HG02678 (cell line): Measurements from ENCODE around the gene SLC12A3.

Source experiments
- ATAC-seq: cut with Tn5 transposase; IDR thresholded peaks from one replicate; pipeline ENCODE4 v1.9.1; 2021; ENCODE audit warnings: mild to moderate bottlenecking, moderate library complexity; ENCODE audit not compliant: unreplicated experiment

The SLC12A3 gene, protein sequence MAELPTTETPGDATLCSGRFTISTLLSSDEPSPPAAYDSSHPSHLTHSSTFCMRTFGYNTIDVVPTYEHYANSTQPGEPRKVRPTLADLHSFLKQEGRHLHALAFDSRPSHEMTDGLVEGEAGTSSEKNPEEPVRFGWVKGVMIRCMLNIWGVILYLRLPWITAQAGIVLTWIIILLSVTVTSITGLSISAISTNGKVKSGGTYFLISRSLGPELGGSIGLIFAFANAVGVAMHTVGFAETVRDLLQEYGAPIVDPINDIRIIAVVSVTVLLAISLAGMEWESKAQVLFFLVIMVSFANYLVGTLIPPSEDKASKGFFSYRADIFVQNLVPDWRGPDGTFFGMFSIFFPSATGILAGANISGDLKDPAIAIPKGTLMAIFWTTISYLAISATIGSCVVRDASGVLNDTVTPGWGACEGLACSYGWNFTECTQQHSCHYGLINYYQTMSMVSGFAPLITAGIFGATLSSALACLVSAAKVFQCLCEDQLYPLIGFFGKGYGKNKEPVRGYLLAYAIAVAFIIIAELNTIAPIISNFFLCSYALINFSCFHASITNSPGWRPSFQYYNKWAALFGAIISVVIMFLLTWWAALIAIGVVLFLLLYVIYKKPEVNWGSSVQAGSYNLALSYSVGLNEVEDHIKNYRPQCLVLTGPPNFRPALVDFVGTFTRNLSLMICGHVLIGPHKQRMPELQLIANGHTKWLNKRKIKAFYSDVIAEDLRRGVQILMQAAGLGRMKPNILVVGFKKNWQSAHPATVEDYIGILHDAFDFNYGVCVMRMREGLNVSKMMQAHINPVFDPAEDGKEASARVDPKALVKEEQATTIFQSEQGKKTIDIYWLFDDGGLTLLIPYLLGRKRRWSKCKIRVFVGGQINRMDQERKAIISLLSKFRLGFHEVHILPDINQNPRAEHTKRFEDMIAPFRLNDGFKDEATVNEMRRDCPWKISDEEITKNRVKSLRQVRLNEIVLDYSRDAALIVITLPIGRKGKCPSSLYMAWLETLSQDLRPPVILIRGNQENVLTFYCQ

DNA sequence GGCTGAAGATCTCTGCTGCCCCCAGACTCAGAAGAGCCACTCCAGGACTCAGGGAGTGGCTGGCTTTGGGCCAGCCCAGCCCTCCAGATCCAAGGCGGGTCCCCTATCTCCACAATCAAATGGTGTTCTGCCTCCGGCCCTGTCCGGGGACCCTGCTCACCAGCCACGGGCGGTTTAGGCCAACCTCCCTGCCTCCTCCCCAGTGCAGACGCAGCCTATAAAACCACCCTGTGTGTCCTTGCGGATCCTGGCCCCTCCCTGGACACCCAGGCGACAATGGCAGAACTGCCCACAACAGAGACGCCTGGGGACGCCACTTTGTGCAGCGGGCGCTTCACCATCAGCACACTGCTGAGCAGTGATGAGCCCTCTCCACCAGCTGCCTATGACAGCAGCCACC lies at the start of gene SLC12A3:
Gene SLC12A3 (plus strand): TSS at position 248 of the 400 bp plus-strand sequence. CDS start 29 bp downstream, at position 277.
- no peak for ATAC-seq

DNA sequence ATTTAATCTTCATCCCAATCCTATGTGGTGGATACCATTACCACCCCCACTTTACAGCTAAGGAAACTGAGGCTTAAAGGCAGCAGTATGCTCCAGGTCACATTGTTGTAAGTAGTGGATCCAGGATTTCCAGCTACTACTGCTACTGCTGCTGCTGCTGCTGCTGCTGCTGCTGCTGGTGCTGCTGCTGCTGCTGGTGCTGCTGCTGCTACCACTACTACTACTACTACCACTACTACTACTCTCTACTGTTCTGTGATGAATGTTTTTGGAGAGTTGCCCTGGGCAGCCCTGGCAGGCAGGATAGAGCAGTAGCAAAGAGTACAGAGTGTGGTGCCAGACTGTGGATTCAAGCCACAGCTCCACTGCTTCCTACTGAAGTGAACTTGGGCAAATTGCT lies 49.3 kb upstream of the SLC12A3 start:
- ATAC-seq: no peak

DNA sequence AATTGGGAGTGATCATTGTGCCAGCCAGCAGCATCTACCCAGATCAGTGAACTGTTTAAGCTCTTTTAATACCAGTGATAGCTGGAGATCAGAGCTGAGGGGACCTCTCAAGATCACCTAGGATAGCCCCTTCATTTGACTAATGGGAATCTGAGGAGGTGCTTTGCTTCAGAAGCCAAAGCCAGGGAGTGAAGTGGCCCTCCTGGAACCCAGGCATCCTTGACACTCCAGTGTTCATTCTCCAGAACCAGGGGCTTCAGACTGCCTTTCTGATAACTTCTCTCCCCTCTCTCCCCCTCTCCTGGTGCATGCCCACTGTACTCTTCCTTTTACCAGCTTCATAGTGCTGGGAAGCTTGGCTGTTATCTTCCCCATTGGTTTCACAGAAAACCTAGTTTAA lies 48.0 kb upstream of the SLC12A3 start:
- ATAC-seq: no peak

DNA sequence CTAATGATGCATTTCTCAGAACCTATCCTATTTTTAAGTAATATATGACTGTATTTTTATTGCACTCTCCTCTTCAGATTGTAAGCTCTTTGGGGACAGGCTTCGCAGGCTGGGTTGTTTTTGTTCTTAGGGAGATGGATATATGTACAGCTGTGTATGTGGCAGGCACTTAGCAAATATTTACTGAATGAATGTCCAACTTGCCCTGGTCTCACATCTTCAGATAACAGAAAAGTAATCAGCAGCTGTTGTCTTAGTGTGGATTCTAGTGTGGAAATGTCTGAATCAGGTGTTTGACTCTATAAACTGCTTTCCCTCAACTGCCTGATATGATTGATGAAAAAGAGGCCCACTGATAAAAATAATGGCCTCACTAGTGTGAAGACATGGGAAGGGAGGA lies 47.1 kb upstream of the SLC12A3 start:
- no peak for ATAC-seq

DNA sequence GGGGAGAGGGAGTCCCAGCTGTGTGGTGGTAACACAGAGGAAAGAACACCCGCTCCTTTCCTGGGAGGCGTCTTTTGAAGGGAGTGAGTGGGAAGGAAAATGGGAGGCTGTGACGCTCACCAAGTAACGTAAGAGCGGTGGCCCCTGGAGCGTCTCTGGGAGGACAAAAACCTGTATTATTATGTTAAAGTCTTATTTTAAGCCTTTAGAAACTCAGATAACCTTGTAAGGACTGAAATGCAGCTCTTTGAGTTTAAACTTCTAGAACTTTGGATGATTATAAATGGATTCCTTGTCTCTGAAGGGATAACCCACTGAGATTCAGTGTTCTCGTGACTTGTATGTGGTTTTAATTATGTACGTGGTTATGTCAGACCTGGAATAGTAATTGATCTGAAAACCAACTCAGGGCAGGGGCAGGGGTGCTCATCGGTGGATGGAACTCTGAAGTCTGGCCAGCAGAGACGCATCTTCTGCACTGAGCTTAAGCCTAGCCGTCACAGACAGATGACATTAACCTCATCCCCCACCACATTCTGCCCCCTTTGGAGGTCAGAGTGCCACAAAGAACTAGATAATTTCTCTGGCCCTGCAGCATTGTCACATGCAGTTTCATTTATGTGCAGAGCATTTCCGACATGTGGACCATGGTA lies 41.8 kb upstream of the SLC12A3 start:
- no peak for ATAC-seq

DNA sequence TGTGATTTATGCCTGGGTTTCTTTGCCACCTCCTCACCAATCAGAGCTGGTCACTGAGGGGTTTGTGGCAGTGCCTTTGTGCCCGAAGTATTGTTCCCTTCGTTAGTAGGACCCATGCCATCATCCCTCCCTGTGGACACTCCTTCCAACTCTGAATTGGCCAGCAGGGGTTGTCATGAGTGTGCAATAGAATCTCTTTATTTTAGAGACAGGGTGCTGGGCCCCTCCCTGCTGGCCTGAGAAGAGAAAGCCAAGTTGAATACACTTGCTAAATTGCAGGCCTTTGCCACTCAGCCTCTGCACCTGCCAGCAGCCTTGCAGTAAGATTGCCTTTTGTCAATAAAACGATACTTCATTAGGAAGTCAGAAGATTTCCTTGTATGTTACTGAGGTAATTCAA lies 40.7 kb upstream of the SLC12A3 start:
- no peak for ATAC-seq

DNA sequence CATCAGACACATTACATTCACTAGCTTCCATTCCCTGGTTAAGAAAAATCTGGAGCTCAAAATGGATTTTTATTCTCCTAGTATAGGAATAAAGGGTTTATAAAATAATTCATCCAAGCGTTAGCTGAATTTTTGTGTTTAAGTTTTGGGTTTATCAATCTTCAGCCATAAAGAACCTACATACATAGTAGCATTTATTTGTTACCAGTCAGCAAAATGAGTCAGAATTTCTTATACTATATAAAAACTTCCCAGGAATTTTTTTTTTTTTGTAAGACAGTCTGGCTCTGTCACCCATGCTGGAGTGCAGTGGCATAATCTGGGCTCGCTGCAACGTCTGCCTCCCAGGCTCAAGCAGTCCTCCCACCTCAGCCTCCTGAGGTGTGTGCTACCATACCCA lies 40.2 kb upstream of the SLC12A3 start:
- no peak for ATAC-seq

DNA sequence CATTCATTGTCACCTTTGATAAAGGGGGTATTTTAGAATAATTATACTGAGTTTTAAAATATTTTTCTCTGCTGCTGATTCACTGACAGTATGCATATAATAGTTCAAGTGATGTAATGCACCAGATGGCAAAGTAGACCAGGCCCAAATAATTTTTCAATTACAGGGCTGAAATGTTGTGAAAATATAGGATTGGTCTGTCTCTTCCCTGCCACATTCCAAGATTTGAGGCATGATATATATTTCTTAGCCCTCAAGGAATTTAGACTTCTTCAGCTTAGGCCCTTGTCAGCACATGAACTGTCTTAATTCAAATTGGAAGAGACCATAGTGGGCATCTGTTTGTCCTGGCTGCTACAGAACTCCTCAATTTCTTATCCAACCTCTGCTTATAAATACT lies 39.2 kb upstream of the SLC12A3 start:
- no peak for ATAC-seq

DNA sequence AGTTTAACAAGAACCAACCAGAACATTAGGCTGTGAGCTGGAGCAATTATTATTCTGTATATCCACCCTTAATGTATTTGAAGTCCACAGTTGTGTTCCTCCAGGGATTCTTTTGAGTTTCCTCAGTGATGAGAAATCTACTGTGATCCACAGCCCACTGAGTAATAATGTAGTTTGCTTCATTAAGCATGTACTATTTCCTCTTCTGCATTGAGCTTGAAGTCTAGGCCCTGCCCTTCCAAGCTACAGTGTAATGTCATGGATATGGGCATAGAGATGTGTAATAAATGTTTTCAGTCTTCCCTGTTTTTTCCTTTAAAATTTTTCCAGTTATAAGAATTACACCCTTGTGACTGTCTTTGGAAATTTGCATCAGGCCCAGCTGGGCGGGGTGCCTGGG lies 36.4 kb upstream of the SLC12A3 start:
- no peak for ATAC-seq

DNA sequence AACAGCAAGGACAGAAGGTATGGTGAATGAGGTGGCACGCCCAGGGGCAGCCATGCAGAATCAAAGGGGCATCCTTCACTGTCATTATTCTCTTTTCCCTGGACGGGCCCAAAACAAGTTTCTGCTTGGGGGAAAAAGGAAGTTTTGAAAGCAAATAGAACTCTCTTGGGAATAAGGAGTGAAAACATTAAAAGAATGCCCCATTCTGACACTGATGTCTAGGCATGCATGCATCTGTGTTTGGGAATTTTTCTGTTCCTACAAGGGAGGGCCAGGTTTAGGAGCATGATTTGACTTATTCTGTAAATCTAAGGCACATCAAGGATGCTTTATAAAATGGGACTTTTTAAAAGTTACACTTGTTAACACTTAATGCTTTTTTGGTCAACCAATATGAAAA lies 34.3 kb upstream of the SLC12A3 start:
- ATAC-seq: no peak

DNA sequence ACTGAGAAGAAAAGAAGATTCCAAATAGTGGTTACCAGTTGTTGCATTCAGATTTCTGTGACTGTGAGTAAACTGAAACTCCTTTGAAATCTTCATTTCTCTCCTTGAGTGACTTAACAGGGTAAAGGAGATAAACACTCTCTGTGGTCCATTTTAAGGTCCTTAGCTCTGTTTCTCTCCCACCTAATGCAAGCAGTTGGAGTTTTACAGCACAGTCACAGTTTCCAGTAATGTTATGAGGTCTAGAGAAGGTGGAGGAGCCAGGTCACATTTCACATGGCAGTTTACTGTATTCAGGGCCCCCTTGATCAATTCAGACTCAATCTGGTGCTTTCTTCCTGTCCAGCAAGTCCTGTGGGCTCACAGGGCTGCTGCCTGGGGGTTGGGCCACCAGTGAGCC lies 32.2 kb upstream of the SLC12A3 start:
- ATAC-seq: no peak

DNA sequence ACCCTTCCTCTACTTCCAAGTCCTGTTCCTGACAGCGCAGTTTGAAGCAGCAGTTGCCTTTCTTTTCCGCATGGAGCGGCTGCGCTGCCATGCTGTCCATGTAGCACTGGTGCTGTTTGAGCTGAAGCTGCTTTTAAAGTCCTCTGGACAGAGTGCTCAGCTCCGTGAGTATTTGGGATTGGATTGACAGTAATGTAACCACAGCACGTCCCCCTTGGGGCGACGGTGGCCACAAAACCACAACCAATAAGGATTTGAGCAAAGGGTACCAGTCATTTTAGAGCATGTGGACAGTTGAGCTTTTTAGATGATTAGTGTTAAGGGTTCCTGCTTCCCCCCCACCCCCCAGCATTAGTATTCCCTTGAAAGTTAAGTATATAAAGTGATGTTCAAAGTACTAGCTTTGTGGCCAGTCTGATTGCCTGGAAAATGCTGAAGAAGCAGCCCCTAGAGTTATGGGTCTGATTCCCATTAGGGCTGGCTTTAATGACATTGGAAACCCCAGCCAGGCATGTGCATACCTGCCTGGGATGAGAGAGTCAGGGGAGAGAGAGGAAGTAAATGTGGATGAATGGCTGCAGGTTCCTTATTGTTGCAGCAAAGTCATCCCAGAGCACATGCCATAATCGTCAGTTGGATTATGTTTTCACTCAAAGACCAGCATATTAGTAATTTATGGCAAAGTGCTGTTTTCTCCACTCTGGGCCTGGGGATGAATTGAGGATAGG lies 31.6 kb upstream of the SLC12A3 start:
- no peak for ATAC-seq

DNA sequence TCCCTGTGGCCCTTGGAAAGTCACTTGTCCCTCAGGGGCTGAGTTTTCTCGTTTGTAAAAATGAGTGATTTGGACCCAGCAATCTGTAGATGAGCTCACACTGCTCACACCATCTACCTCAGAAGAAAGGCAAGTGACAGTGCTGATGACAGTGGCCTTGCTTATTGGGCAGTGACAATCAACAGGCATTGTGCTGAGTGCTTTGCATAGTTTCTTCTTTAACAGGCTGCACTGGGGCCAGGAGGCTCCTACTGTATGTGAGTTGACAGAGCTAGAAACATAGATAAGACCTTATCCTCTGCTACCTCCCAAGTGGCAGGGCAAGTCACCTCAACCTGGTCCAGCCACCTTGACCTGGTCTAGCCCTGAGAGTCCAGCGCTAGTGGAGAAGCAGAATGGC lies 29.7 kb upstream of the SLC12A3 start:
- ATAC-seq: no peak

DNA sequence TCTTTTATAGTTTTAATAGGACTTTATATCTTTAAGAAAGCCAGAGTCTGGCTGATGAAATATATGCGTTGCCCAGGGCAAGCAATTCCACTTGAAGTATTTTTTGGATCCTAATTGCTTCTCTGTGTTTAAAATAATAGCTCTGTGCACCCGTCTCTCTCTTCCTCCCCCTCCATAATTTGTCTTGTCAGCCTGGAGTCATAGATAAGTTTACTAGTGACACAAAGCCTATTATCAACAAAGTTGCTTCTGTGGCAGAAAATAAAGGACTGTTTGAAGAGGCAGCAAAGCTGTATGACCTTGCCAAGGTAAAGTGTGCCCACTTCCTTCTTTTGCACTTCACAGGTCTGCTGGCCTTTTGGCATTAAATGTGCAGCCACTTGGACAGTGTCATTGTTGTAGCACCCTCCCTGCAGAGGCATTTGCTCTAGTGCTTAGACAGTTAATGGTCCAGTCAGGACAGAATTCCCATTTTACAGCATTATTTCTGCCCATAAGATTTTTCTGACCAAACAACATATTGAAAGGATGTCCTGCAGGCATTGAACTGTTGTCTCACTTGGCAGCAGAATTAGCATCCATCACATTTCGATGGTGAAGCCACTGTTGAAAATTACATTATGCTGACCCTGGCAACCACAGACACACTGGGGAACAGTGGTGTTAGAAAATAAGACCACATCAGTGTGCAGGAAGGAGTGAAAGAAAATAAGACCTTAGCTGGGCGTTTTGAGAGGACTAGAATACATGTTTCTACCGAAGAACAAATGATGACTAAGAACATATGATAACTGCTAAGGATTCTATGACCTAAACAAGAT lies 28.4 kb upstream of the SLC12A3 start:
- no peak for ATAC-seq

DNA sequence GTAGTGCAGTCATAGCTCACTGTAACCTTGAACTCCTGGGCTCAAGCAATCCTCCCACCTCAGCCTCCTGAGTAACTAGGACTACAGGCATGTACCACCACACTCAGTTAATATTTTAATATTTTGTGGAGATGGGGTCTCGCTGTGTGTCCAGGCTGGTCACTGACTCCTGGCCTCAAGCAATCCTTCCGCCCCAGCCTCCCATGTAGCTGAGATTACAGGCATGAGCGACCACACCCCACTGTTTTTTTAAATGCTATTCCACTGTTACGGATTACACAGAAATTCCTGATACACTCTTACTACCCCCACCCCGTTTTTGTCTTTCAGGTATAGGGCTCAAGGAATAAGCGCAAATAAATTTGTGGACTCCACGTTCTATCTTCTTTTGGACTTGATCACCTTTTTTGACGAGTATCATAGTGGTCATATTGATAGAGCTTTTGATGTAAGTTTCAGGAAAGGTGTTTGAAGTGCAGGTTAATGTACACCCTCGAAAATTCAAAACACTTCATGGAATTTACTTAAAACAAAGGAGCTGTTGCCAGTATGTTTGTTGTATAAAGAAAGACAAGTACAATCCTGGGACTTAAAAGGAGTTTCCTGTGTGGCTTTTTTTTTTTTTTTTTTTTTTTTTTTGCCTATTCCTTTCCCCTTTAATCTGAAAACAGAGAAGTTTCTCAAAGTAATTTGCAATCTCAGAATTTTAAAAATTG lies 26.2 kb upstream of the SLC12A3 start:
- ATAC-seq: no peak

DNA sequence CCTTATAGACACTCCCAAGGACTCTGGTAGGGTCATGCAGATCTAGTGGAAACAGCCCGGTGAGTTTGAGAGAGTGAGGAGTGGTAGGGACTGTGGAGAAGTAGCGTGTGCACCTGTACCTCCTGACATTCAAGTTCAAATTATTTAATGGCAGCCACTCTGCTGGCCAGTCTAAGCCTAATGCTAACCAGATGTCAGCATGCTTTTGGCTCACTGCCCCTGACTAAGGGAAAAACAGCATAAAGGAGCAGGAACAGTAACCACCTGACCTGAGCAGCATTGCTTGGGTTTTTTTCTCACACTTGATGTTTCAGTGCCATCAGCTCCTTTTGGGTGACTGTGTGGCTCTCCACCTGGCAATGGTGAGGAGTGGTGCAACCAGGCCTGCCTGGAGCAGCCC lies 23.8 kb upstream of the SLC12A3 start:
- no peak for ATAC-seq

DNA sequence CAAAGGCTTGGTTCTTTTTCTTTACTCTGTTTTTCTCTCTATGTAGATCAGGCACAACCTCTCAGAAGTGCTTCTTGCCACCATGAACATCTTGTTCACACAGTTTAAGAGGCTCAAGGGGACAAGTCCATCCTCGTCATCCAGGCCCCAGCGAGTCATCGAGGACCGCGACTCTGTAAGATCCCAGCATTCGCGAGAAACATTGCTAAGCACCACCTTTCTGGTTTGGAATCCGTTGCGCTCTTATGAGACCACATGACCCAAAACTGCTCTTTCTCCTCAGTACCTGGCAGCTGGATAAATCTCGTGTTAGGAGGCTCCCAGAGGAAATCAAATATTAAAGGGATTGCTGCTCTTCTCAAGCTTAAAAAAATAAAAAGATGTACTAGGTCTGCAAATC lies 23.3 kb upstream of the SLC12A3 start:
- no peak for ATAC-seq

DNA sequence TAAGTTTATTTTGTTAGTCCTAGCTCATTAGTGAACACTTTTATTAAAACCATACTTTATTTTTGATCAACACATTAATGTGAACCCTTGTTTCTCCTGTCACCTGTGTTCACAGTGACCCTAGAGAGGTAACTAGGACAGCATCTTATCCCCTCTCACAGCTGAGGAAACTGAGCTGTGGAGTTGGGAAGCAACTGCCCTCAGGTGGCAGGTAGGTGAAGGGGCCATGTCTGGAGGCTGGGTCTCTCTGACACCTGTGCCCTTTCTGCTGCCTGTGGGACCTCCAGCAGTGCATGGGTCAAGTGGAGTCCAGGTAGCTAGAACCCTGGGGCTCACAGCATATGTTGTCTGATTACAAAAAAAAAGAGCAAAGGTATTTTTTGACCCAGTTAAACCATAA lies 22.9 kb upstream of the SLC12A3 start:
- no peak for ATAC-seq

DNA sequence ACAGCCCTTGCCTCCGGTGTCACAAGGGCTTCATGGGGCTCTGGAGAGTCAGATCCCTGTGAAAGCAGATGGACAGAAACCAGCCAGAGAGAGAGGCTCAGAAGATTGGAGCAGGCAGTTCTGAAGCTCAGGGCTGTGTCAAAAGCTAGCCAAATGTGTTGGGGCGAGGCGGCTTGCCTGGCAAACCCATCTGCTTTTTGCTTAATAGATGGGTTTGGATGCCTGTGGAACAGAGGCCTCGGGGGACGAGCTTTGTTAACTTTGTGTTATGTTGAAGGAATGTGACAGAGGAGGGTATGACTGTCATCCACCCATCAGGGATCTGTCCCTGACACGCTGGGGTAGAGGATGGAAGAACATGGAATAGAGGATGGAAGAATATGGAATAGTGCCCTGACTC lies 21.0 kb upstream of the SLC12A3 start:
- no peak for ATAC-seq
